Testis (tissue), 3 donors: ENCODE results near the gene RXRA. TPM values are rescaled to one million over a fixed set of nuclear protein-coding genes. Genes with fewer than 3 reads are reported as not detected.

Source experiments
- DNase-seq: peaks from one replicate; pipeline ENCODE4 v3.0.0-alpha.2; 2019
- H3K27ac ChIP-seq, 2 donors: fragments of 200-600 bp; sonication (generic); one replicate each; pipeline ENCODE4 v1.5.1; 2019
- H3K27me3 ChIP-seq: fragments of 200-600 bp; sonication (generic); one replicate; pipeline ENCODE4 v1.5.1; 2019
- H3K36me3 ChIP-seq: fragments of 200-600 bp; sonication (generic); one replicate; pipeline ENCODE4 v1.5.1; 2017; ENCODE audit warnings: low read depth; ENCODE audit errors: missing control alignments
- H3K4me1 ChIP-seq: fragments of 200-600 bp; sonication (generic); one replicate; pipeline ENCODE4 v1.5.1; 2019
- H3K4me3 ChIP-seq, 2 donors: fragments of 200-600 bp; sonication (generic); one replicate each; pipeline ENCODE4 v1.5.1; 2017 to 2019
- H3K9me3 ChIP-seq: fragments of 200-600 bp; sonication (generic); one replicate; pipeline ENCODE4 v1.5.1; 2017
- POLR2A ChIP-seq: fragments of 450-650 bp; IDR thresholded peaks from one replicate; pipeline ENCODE4 v1.6.1; 2017; ENCODE audit warnings: antibody characterized with exemption, mild to moderate bottlenecking, moderate library complexity
- WGBS, 2 donors: methylation state at CpG; one replicate each; pipeline ENCODE4 v1.1.5; 2018; 5-methylcytosine and 5-hydroxymethylcytosine counted together
- intact Hi-C: fragments of 100-400 bp; cut with DNase I; formaldehyde crosslinking; loops from one replicate; pipeline ENCODE4 v1.15.1; 2023; ENCODE audit warnings: low total_unique reads
- polyA plus RNA-seq: library from polyadenylated mRNA; stranded (reverse); fragments of 350-450 nt; fragmentation: Illumina TruSeq; extraction: RNeasy Lipid Tissue Mini Kit (QIAGEN cat#74804); gene quantifications from one replicate; pipeline ENCODE4 v1.2.3, GENCODE V29; 2014; ENCODE audit warnings: low read depth, low replicate concordance; ENCODE audit not compliant: insufficient read depth
- total RNA-seq, 2 donors: library from RNA; depleted of rRNA; stranded (reverse); fragments of >200 nt; gene quantifications; one replicate each; pipeline ENCODE4 v1.2.3, GENCODE V29; 2016
- TF ChIP-seq, protein P1 (sequence below), 3 experiments: fragments of 450-650 bp in 2 of 3; fragments of 200-600 bp in 1 of 3; sonication (generic) in 1 of 3; IDR thresholded peaks; one replicate each; pipeline ENCODE4 v1.5.1; 2016 to 2019; ENCODE audit warnings: antibody characterized with exemption in 3 of 3, mild to moderate bottlenecking in 2 of 3, moderate library complexity in 1 of 3

Gene RXRA
- total and polyA plus RNA-seq, 3 donors from 2014 or later: 31.3 to 61.0 (median 47.3) TPM

DNA sequence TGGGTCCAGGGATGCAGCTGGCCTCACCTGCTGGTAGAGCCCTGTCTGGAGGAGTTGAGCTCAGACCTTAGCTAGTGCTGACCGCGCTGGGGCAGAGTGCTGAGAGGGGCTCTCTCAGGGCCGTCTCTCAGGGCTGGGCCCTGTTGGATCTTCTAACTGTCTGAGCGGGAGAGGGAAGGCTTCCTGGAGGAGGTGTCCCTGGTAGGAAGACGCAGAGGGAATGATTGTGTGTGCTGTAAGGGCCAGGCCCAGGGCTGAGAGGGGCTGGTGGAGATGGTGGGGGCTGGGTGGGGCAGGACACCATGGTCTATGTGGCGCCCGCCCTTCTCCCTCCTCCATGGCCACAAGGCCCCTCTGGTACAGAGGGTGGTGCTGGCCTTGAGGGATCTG lies 55.0 kb downstream of the RXRA start:
- TF ChIP-seq, protein P1, sequence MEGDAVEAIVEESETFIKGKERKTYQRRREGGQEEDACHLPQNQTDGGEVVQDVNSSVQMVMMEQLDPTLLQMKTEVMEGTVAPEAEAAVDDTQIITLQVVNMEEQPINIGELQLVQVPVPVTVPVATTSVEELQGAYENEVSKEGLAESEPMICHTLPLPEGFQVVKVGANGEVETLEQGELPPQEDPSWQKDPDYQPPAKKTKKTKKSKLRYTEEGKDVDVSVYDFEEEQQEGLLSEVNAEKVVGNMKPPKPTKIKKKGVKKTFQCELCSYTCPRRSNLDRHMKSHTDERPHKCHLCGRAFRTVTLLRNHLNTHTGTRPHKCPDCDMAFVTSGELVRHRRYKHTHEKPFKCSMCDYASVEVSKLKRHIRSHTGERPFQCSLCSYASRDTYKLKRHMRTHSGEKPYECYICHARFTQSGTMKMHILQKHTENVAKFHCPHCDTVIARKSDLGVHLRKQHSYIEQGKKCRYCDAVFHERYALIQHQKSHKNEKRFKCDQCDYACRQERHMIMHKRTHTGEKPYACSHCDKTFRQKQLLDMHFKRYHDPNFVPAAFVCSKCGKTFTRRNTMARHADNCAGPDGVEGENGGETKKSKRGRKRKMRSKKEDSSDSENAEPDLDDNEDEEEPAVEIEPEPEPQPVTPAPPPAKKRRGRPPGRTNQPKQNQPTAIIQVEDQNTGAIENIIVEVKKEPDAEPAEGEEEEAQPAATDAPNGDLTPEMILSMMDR (IDR thresholded peaks at IDR 0.05): no peak
- TF ChIP-seq POLR2A: no peak
- H3K4me3 ChIP-seq: no peak overlapping the region
- H3K36me3 ChIP-seq: no peaks in the 10 kb centered on the region
- DNase-seq: no peak
- WGBS, 2 donors: 86 to 96% methylated on average over 3 to 7 of the region's 7 CpGs
- intact Hi-C loops: no loop called here
- no peaks in the 10 kb centered on the region for H3K9me3 ChIP-seq
- no peaks in the 10 kb centered on the region for H3K27me3 ChIP-seq
- no peak overlapping the region for H3K27ac ChIP-seq
- peaks cover 75% of the 10 kb centered on the region for H3K4me1 ChIP-seq

DNA sequence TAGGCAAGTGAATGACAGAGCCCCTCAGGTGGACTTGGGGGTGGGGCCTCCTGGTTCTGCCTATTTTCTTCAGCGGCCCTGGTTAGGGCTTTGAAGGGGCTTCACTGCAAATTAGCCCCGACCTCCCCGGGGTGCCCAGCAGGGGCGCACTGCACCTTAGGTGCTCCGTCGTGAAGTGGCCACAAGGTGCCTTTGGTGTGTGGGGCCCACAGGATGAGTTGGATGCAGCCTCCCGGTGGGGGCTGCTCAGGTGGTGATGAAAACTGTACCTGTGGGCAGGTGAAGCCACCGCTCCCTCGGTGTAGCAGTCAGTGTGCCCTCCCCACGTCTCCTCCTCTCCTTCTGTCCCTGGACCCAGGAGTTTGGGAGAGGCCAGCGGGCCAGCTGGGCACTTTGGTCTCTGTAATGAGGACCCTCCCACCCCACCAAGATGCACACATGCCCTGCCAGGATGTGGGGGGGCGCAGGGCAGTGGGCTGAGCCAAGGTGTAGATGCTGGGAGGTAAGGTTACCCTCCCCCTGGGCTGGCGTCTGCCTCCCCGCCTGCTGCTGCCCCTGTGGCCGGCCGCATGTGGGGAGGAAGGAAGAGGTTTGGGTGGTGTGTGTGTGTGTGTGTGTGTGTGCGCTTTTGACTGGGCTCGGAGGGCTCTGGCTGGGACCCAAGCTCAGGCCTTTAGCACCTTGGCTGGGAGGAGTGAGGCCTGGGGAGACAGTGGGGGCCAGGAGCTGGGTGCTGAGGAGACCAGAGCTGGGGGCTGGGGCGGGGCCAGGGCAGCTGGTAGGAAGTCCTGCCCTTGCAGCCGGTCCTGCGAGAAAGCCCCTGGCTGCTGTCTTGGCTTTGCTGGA lies 55.6 kb downstream of the RXRA start:
- H3K4me1 ChIP-seq: peaks cover 69% of the 10 kb centered on the region
- no peak overlapping the region for H3K4me3 ChIP-seq
- H3K9me3 ChIP-seq: no peaks in the 10 kb centered on the region
- no peak for DNase-seq
- no peaks in the 10 kb centered on the region for H3K36me3 ChIP-seq
- intact Hi-C loops: no loop called here
- no peak overlapping the region for H3K27ac ChIP-seq
- 71 to 76% methylated on average over 15 to 21 of the region's 21 CpGs for WGBS, 2 donors
- TF ChIP-seq, protein P1 (IDR thresholded peaks at IDR 0.05): peak in 1 of 3 experiments; percentile 5
- no peak for TF ChIP-seq POLR2A
- no peaks in the 10 kb centered on the region for H3K27me3 ChIP-seq

DNA sequence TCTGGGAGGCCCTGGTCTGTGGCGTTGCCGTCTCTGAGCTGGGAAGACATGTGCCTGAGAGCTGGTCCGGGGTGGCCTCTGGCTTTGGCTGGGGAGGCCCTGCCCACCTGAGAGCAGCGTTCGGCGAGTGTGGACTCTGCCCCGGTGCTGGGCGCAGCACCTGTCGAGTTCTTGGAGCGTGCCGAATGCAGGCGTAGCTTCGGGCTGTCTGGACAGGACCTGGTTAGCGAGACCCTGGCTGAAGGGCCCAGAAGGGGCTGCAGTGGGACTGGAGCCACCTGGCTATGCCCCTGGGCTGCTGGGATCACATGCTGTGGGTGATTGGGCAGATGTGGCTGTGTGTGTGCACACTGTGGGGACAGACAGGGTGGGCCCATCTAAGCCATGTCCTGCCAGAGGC lies 56.5 kb downstream of the RXRA start:
- TF ChIP-seq POLR2A: no peak
- TF ChIP-seq, protein P1 (IDR thresholded peaks at IDR 0.05): no peak
- DNase-seq: no peak
- no peak overlapping the region for H3K4me3 ChIP-seq
- H3K9me3 ChIP-seq: no peaks in the 10 kb centered on the region
- intact Hi-C loops: no loop called here
- H3K27me3 ChIP-seq: no peaks in the 10 kb centered on the region
- WGBS, 2 donors: 78 to 94% methylated on average over 10 to 14 of the region's 14 CpGs
- H3K36me3 ChIP-seq: no peaks in the 10 kb centered on the region
- H3K4me1 ChIP-seq: peaks cover 61% of the 10 kb centered on the region
- no peak overlapping the region for H3K27ac ChIP-seq

DNA sequence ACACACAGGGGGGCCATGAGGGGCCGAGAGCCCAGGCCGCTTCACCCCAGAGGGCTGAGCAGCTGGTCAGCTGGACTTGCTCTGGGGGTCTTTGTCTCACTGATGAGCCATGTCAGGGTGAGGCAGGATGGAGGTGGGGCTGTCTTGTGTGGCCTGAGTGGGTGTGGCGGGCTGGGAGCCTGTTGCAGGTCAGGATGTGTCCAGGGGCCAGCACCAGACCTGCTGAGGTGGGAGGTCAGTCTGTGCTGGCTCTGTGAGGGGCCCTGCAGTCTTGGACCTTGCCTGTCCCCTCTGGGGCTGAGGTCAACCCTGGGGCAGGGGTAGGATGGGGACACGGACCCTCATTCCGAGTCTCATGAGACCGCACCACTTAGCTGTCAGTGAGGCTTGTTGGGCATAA lies 56.9 kb downstream of the RXRA start:
- Histone ChIP-seq H3K4me3 (no peak overlapping the region), H3K27me3 (no peaks in the 10 kb centered on the region), H3K27ac (no peak overlapping the region), H3K4me1 (peaks cover 57% of the 10 kb centered on the region), H3K36me3 (no peaks in the 10 kb centered on the region), H3K9me3 (no peaks in the 10 kb centered on the region)
- intact Hi-C loops: no loop called here
- TF ChIP-seq POLR2A: no peak
- TF ChIP-seq, protein P1 (IDR thresholded peaks at IDR 0.05): no peak
- 98 to 100% methylated on average over 2 to 6 of the region's 6 CpGs for WGBS, 2 donors
- DNase-seq: no peak
